HEK293 (cell line): ENCODE data around the gene TRIB2.

Source experiments
- CTCF ChIA-PET: fragments of 350-600 bp; formaldehyde crosslinking; extraction: SDS; loops from one replicate; lab custom pipeline; 2021; ENCODE audit warnings: antibody characterized with exemption; lab: Yijun Ruan, JAX
- POLR2A ChIA-PET: fragments of 300-600 bp; formaldehyde crosslinking; extraction: SDS; loops from one replicate; lab custom pipeline; 2020; ENCODE audit warnings: antibody characterized with exemption, inconsistent platforms; lab: Yijun Ruan, JAX
- H3K27ac ChIP-seq: fragments of 200-500 bp; sonication (Bioruptor generic); 2 replicates; pipeline ENCODE4 v1.5.1; 2014; ENCODE audit warnings: low read depth, low read length, control low read depth, inconsistent platforms; ENCODE audit errors: extremely low read depth
- H3K36me3 ChIP-seq, 2 experiments: fragments of 200-500 bp in 1 of 2; sonication (Bioruptor generic) in 1 of 2; 1 replicate in 1 of 2; 2 replicates in 1 of 2; pipeline ENCODE4 v1.5.1; 2014 to 2017; ENCODE audit warnings: inconsistent platforms in 2 of 2, low read length in 2 of 2; ENCODE audit not compliant: control insufficient read depth in 2 of 2, insufficient read depth in 1 of 2
- H3K4me1 ChIP-seq: fragments of 200-500 bp; sonication (Bioruptor generic); 2 replicates; pipeline ENCODE4 v1.5.1; 2014; ENCODE audit warnings: mild to moderate bottlenecking, low read length, inconsistent platforms; ENCODE audit not compliant: control insufficient read depth, insufficient read depth
- H3K4me3 ChIP-seq: 2 replicates; pipeline ENCODE4 v1.5.1; 2011; ENCODE audit warnings: low read depth, mild to moderate bottlenecking, control low read depth, low read length, moderate library complexity
- H3K9me3 ChIP-seq: fragments of 200-500 bp; sonication (Bioruptor generic); 2 replicates; pipeline ENCODE4 v1.5.1; 2014; ENCODE audit warnings: low read depth, low read length, inconsistent platforms; ENCODE audit not compliant: control insufficient read depth, insufficient read depth
- ATF2 ChIP-seq: fragments of 450-650 bp; formaldehyde crosslinking; IDR thresholded peaks from 2 replicates; pipeline ENCODE4 v1.5.1; 2016; ENCODE audit warnings: missing biosample characterization, missing genetic modification characterization, low read depth
- PRDM10 ChIP-seq: fragments of 450-650 bp; formaldehyde crosslinking; IDR thresholded peaks from 2 replicates; pipeline ENCODE4 v1.5.1; 2016; ENCODE audit warnings: missing biosample characterization, missing genetic modification characterization
- SP7 ChIP-seq: fragments of 450-650 bp; formaldehyde crosslinking; IDR thresholded peaks from 2 replicates; pipeline ENCODE4 v1.5.1; 2016; ENCODE audit warnings: missing biosample characterization, missing genetic modification characterization
- TRIM28 ChIP-seq: IDR thresholded peaks from 2 replicates; pipeline ENCODE4 v1.6.1; 2011; ENCODE audit warnings: low read length, control low read depth, borderline replicate concordance
- TSHZ1 ChIP-seq: fragments of 450-650 bp; formaldehyde crosslinking; IDR thresholded peaks from 2 replicates; pipeline ENCODE4 v1.5.1; 2016; ENCODE audit warnings: missing biosample characterization, missing genetic modification characterization, borderline replicate concordance
- ZNF146 ChIP-seq: fragments of 450-650 bp; formaldehyde crosslinking; IDR thresholded peaks from 2 replicates; pipeline ENCODE4 v1.5.1; 2016; ENCODE audit warnings: missing biosample characterization, missing genetic modification characterization
- ZNF148 ChIP-seq: fragments of 450-650 bp; formaldehyde crosslinking; IDR thresholded peaks from 2 replicates; pipeline ENCODE4 v1.5.0; 2017; ENCODE audit warnings: missing biosample characterization, missing genetic modification characterization, borderline replicate concordance
- ZNF211 ChIP-seq: fragments of 450-650 bp; formaldehyde crosslinking; IDR thresholded peaks from 2 replicates; pipeline ENCODE4 v1.5.1; 2016; ENCODE audit warnings: low read depth, missing biosample characterization, missing genetic modification characterization
- ZNF354C ChIP-seq: fragments of 450-650 bp; formaldehyde crosslinking; IDR thresholded peaks from 2 replicates; pipeline ENCODE4 v1.5.1; 2016; ENCODE audit warnings: missing biosample characterization, missing genetic modification characterization, low read depth, borderline replicate concordance
- ZNF473 ChIP-seq: fragments of 450-650 bp; formaldehyde crosslinking; IDR thresholded peaks from 2 replicates; pipeline ENCODE4 v1.5.1; 2017; ENCODE audit warnings: missing biosample characterization, missing genetic modification characterization
- ZNF558 ChIP-seq: fragments of 450-650 bp; formaldehyde crosslinking; IDR thresholded peaks from 2 replicates; pipeline ENCODE4 v1.5.1; 2016; ENCODE audit warnings: missing biosample characterization, missing genetic modification characterization
- ZNF658 ChIP-seq: fragments of 450-650 bp; formaldehyde crosslinking; IDR thresholded peaks from 2 replicates; pipeline ENCODE4; 2016; ENCODE audit warnings: missing biosample characterization, missing genetic modification characterization
- ZNF677 ChIP-seq: fragments of 450-650 bp; IDR thresholded peaks from 2 replicates; pipeline ENCODE4 v1.5.0; 2018; ENCODE audit warnings: missing biosample characterization, mild to moderate bottlenecking, missing genetic modification characterization, moderate library complexity
- ZNF791 ChIP-seq: fragments of 450-650 bp; formaldehyde crosslinking; IDR thresholded peaks from 2 replicates; pipeline ENCODE4 v1.5.1; 2016; ENCODE audit warnings: missing biosample characterization, missing genetic modification characterization
- TF ChIP-seq, protein P1 (sequence below): fragments of 450-650 bp; formaldehyde crosslinking; IDR thresholded peaks from 2 replicates; pipeline ENCODE4 v1.5.1; 2016; ENCODE audit warnings: missing biosample characterization, missing genetic modification characterization

The TRIB2 gene

DNA sequence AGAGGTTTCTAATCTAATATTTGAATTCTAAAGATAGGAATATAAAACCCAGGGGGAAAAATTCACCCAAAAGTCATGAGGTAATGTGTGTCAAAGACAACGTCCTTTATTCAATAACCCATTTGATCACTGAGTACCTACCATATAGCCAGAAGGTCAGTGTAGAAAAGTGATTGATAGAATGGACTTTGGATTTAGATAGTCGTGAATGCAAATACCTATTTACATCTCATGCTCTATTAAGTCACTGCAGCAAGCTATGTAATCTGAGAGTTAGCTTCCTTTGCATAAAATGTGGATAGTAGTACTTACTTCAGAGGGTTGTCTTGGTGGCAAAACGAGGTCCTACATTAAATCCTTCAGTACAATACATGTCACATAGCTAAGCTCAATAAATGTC lies 27.8 kb upstream of the TRIB2 start (continued):
- TF ChIP-seq, protein P1, sequence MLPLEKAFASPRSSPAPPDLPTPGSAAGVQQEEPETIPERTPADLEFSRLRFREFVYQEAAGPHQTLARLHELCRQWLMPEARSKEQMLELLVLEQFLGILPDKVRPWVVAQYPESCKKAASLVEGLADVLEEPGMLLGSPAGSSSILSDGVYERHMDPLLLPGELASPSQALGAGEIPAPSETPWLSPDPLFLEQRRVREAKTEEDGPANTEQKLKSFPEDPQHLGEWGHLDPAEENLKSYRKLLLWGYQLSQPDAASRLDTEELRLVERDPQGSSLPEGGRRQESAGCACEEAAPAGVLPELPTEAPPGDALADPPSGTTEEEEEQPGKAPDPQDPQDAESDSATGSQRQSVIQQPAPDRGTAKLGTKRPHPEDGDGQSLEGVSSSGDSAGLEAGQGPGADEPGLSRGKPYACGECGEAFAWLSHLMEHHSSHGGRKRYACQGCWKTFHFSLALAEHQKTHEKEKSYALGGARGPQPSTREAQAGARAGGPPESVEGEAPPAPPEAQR = no peak

GRCh38 chr2:12693509-12693908 lies 23.2 kb upstream of the TRIB2 start:
- ChIA-PET CTCF (interaction anchor here (1.2 kb wide), 1 partner anchor 24 kb away, joined by 3 read pairs; the partner anchor contains the start of gene TRIB2), POLR2A (interaction anchor here (1.1 kb wide), 1 partner anchor 9 kb away, joined by 3 read pairs; no protein-coding TSS in a partner anchor)
- H3K27ac ChIP-seq = no peak overlapping the region
- no peak overlapping the region for H3K4me3 ChIP-seq
- no peaks in the 10 kb centered on the region for H3K9me3 ChIP-seq
- TF ChIP-seq ZNF791 (no peak), ZNF146 (tag by site-specific recombination) (no peak), TRIM28 (no peak), ZNF148 (tag by site-specific recombination) (no peak), ZNF677 (tag by site-specific recombination) (no peak), ZNF354C (tag by site-specific recombination) (no peak), ZNF211 (tag by site-specific recombination) (no peak)
- no peaks in the 10 kb centered on the region for H3K36me3 ChIP-seq
- H3K4me1 ChIP-seq = no peaks in the 10 kb centered on the region

GRCh38 chr2:12694990-12695774 lies 21.6 kb upstream of the TRIB2 start:
- H3K27ac ChIP-seq = no peak overlapping the region
- TF ChIP-seq ZNF658 (tag by site-specific recombination) (no peak), ZNF558 (tag by site-specific recombination) (no peak), PRDM10 (tag by site-specific recombination) (no peak), TSHZ1 (tag by site-specific recombination) (no peak), SP7 (tag by site-specific recombination) (no peak), ATF2 (tag by site-specific recombination) (no peak), ZNF473 (tag by site-specific recombination) (no peak)
- TF ChIP-seq, all 188 proteins: peak for 0
- no peaks in the 10 kb centered on the region for H3K36me3 ChIP-seq
- no peak overlapping the region for H3K4me3 ChIP-seq
- H3K9me3 ChIP-seq = no peaks in the 10 kb centered on the region
- no peaks in the 10 kb centered on the region for H3K4me1 ChIP-seq
- POLR2A ChIA-PET = no interaction called here
- CTCF ChIA-PET = no interaction called here
